Activated T-cell treated with anti-CD3 and anti-CD28 coated beads, Interleukin-2, amount 50 U/mL, for 72 hours (primary cell): Measurements from ENCODE around the gene EFCAB6. TPM values are rescaled to one million over a fixed set of nuclear protein-coding genes. Genes with fewer than 3 reads are reported as not detected.
A peak's percentile ranks its signal among the peaks of the same experiment; 100 is the strongest.

ENCODE experiments used
- ATAC-seq, 2 donors: fragments of 150-1000 bp; cut with Tn5 transposase; replicated peaks in 1 of 2; 2 replicates each; pipeline ENCODE4 v1.10.0; 2021; ENCODE audit warnings: moderate library complexity in 2 of 2, mild to moderate bottlenecking in 1 of 2
- DNase-seq, 2 donors: peaks; one replicate each; pipeline ENCODE4 v3.0.0; 2021 to 2022; ENCODE audit warnings: mixed read lengths in 1 of 2
- H3K27ac Mint-ChIP-seq: one replicate; pipeline ENCODE4 v1.8.0; 2022; ENCODE audit warnings: mild to moderate bottlenecking, moderate library complexity, mixed read lengths
- H3K27me3 Mint-ChIP-seq: one replicate; pipeline ENCODE4 v1.8.0; 2022; ENCODE audit warnings: low read depth, mixed read lengths
- H3K36me3 Mint-ChIP-seq, 2 donors: one replicate each; pipeline ENCODE4 v1.8.0; 2022; ENCODE audit warnings: mixed read lengths in 2 of 2, mild to moderate bottlenecking in 1 of 2; ENCODE audit not compliant: insufficient read depth in 2 of 2
- H3K4me1 Mint-ChIP-seq: one replicate; pipeline ENCODE4 v1.8.0; 2022; ENCODE audit warnings: low read depth, mixed read lengths
- H3K4me3 Mint-ChIP-seq, 2 donors: one replicate each; pipeline ENCODE4 v1.8.0; 2022; ENCODE audit warnings: mild to moderate bottlenecking in 2 of 2, mixed read lengths in 2 of 2, moderate library complexity in 2 of 2
- H3K9me3 Mint-ChIP-seq, 2 donors: one replicate each; pipeline ENCODE4 v1.8.0; 2022; ENCODE audit warnings: mixed read lengths in 2 of 2
- total RNA-seq, 2 donors: library from RNA; stranded (reverse); gene quantifications; one replicate each; pipeline ENCODE4 v1.2.3, GENCODE V29; 2022

Gene EFCAB6
- total RNA-seq, 2 donors from 2014 or later, result 0.19 to 0.70 TPM

- no peaks in the 10 kb centered on the region for H3K4me1 Mint-ChIP-seq
- H3K4me3 Mint-ChIP-seq, result no peak overlapping the region
- no peak overlapping the region for H3K27ac Mint-ChIP-seq
- peaks cover 3 to 14% of the 10 kb centered on the region in 2 donors for H3K9me3 Mint-ChIP-seq
- DNase-seq, result no peak
- ATAC-seq, result no peak
- H3K27me3 Mint-ChIP-seq, result no peaks in the 10 kb centered on the region
- H3K36me3 Mint-ChIP-seq, result peaks cover 2% of the 10 kb centered on the region in 2 donors
Measured at GRCh38 chr22:43491177-43491576, 320.9 kb downstream of the EFCAB6 start.

DNA sequence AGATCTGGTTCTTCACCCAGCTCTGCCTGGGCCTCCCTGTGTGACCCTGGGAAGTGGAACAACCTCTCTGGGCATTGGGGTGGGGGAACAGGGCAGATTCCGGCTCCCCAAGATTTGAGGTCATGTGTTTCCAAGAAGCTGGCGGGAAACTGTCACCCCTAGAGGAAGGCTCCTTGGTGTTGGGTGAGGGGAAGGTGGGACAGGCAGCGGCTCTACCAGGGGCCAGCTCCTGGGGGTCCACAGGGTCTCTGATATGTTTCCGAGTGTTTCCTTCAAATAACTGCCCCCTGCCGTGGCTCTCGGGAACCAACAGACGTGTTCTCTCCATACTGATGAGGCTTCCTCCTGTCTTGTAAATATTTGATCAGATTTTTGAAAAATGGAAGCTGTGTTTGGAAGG lies 321.8 kb downstream of the EFCAB6 start:
- no peaks in the 10 kb centered on the region for H3K27me3 Mint-ChIP-seq
- no peaks in the 10 kb centered on the region for H3K4me1 Mint-ChIP-seq
- no peak overlapping the region for H3K27ac Mint-ChIP-seq
- DNase-seq (no peak), ATAC-seq (no peak)
- peaks cover 2% of the 10 kb centered on the region in 2 donors for H3K36me3 Mint-ChIP-seq
- H3K4me3 Mint-ChIP-seq, result no peak overlapping the region
- peaks cover 3 to 14% of the 10 kb centered on the region in 2 donors for H3K9me3 Mint-ChIP-seq

DNA sequence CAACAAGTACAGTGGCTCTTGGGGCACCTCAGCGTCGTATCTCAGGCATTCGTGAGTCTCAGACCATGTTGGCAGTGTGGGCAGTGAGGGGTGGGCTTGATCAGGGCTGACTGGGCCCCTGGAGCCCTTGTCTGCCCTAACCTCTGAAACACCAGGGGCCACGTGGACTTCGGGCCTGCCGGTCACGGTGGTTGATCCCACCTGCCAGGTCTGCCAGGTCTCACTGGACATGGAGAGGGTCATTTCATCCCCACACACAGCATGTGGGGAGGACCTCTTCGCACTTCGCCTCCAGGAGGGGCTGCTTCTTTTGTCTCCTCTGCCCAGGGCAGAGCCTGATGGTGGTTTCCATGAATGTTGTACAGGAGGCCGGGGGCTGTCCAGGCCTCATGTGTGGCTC lies 323.2 kb downstream of the EFCAB6 start:
- Mint-ChIP-seq H3K9me3 (peaks cover 3 to 9% of the 10 kb centered on the region in 2 donors), H3K27ac (no peak overlapping the region), H3K4me3 (no peak overlapping the region), H3K27me3 (no peaks in the 10 kb centered on the region), H3K36me3 (peaks cover 2% of the 10 kb centered on the region in 2 donors), H3K4me1 (no peaks in the 10 kb centered on the region)
- ATAC-seq (no peak), DNase-seq (no peak)

- ATAC-seq (no peak), DNase-seq (no peak)
- Mint-ChIP-seq H3K4me1 (no peaks in the 10 kb centered on the region), H3K4me3 (no peak overlapping the region), H3K27ac (no peak overlapping the region), H3K27me3 (no peaks in the 10 kb centered on the region), H3K9me3 (peaks cover 3 to 9% of the 10 kb centered on the region in 2 donors), H3K36me3 (peaks cover 2% of the 10 kb centered on the region in 2 donors)
Measured at GRCh38 chr22:43488031-43488866, 323.9 kb downstream of the EFCAB6 start.

DNA sequence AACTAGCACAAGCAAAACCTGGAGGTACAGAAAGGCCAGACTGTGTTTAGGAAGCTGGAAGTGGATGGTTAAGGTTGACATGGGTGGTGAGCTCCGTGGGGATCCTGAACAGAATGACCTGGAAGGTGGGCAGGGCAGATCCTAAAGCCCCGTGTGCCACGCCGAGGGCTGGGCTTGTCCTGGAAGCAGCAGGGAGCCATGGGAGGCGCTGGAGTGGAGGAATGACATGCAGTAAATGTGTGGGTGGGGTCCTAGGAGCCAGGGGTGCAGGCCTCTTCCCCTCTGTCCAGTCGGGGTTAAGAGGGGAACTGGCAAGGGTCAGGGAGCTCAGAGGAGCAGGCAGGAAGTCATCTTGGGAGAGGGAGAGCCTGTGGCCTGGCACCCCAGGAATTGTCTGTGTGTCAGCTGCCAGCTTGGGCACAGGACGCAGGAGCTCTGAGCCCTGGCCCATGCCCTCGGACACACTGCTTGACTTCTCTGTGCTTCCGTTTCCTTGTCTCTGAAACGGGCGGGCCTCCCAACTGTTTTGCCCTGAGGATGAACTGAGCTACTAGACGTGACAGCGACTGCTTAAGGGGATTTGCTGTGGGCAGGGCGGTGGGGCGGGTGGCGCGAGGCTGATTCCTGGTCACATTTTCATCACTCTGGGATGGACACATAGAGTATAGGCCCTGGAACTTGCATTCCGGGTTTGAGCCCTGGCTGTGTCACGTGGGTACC lies 324.6 kb downstream of the EFCAB6 start:
- no peak for DNase-seq
- H3K27ac Mint-ChIP-seq, result no peak overlapping the region
- ATAC-seq, result no peak
- no peak overlapping the region for H3K4me3 Mint-ChIP-seq
- H3K36me3 Mint-ChIP-seq, result peaks cover 2% of the 10 kb centered on the region in 2 donors
- no peaks in the 10 kb centered on the region for H3K4me1 Mint-ChIP-seq
- H3K27me3 Mint-ChIP-seq, result no peaks in the 10 kb centered on the region
- peaks cover 3 to 9% of the 10 kb centered on the region in 2 donors for H3K9me3 Mint-ChIP-seq

DNA sequence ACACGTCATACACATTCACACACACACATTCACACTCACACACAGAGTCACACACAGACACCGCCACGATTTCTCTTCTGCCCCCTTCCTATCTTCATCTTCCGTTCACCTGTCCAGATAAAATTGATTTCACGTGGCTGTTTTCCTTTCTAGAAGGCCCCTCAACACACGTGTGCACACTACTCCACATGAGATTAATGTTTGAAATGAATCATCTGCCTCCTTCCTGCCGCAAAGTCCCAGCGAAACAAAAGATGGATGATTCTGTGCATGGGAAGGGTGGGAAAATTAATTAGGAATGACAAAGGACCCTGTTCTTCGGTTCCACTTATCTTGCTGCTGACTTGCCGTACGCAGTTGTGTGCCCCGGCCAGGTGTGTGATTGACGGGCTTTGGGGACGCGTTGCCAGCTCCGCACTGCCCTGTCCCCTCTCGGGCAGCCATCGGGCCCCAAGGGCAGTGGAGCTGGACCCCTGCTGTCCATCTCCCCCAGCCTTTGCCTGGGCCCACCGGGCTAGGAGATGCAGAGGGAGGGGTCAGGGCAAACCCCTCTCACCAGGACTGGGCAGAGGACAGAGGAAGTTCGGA lies 326.5 kb downstream of the EFCAB6 start:
- no peaks in the 10 kb centered on the region for H3K36me3 Mint-ChIP-seq
- no peak for DNase-seq
- no peaks in the 10 kb centered on the region for H3K9me3 Mint-ChIP-seq
- ATAC-seq, result no peak
- peaks cover 5% of the 10 kb centered on the region for H3K4me1 Mint-ChIP-seq
- no peaks in the 10 kb centered on the region for H3K27me3 Mint-ChIP-seq
- H3K27ac Mint-ChIP-seq, result no peak overlapping the region
- no peak overlapping the region for H3K4me3 Mint-ChIP-seq

DNA sequence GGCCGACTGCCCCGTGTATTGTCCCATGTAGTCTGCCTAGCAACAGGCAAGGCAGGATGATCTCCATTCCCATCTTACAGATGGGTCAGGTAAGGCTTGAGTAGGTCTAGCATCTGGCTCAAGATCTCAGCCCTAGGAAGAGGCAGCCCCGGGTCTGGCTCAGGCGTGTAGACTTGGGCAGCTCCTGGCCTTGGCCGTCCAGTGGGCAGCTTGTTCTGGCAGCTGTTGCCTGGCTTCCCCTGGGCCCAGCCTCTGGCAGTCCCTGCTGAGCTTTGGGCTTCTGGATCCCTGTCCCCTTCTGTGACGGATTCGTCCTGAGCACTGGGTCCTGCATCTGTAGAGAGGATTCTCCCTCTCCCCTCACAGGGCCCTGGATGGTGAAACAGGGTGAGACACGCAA lies 327.9 kb downstream of the EFCAB6 start:
- no peak for ATAC-seq
- H3K4me1 Mint-ChIP-seq, result peaks cover 5% of the 10 kb centered on the region
- no peak overlapping the region for H3K4me3 Mint-ChIP-seq
- no peaks in the 10 kb centered on the region for H3K27me3 Mint-ChIP-seq
- no peak overlapping the region for H3K27ac Mint-ChIP-seq
- no peaks in the 10 kb centered on the region for H3K36me3 Mint-ChIP-seq
- H3K9me3 Mint-ChIP-seq, result no peaks in the 10 kb centered on the region
- DNase-seq, result no peak

- Mint-ChIP-seq H3K4me1 (peaks cover 5% of the 10 kb centered on the region), H3K4me3 (no peak overlapping the region), H3K9me3 (no peaks in the 10 kb centered on the region), H3K27me3 (no peaks in the 10 kb centered on the region), H3K27ac (no peak overlapping the region), H3K36me3 (no peaks in the 10 kb centered on the region)
- ATAC-seq, result no peak
- DNase-seq, result no peak
Measured at GRCh38 chr22:43483669-43484068, 328.4 kb downstream of the EFCAB6 start.

DNA sequence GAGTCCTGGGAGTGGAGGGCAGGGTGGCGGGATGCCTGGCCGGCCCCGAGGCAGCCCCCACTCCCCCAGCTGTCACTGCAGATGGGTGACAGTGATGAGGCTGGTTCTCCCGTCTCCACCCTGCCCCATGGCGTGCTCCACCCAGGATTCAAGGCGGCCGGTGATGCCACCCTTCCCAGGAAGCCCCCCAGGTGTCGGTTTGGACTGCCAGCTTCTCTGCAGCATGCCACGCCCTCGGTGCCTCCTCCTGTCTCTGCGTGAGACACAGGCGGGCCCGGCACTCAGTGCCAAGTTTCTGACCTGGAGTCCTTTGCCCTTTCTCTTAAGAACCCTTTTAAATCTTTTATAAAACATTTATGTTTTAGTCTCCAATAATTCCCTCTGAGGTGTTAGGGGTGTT lies 328.8 kb downstream of the EFCAB6 start:
- no peak for DNase-seq

DNA sequence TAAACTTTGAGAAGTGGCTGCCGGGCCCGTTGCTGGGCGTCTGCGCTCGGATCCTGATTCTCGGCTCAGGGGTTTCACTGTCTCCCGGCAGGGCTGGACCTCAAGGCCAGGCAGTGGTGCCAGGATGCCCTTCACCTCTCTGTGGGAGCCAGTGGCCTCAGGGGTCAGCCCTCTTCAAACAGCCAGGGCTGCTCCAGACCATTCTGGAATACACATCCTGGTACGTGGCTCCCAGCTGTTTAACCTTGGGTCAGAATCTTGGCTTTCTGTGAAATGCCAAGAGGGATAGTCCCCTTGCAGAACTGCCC lies 329.8 kb downstream of the EFCAB6 start:
- DNase-seq (no peak), ATAC-seq (no peak)
- no peaks in the 10 kb centered on the region for H3K36me3 Mint-ChIP-seq
- no peak overlapping the region for H3K27ac Mint-ChIP-seq
- H3K4me3 Mint-ChIP-seq, result no peak overlapping the region
- H3K9me3 Mint-ChIP-seq, result no peaks in the 10 kb centered on the region
- H3K4me1 Mint-ChIP-seq, result peaks cover 5% of the 10 kb centered on the region
- H3K27me3 Mint-ChIP-seq, result no peaks in the 10 kb centered on the region

More for the DNA sequence above, 328.8 kb downstream of the EFCAB6 start:
- Mint-ChIP-seq H3K4me3 (no peak overlapping the region), H3K9me3 (no peaks in the 10 kb centered on the region), H3K36me3 (no peaks in the 10 kb centered on the region), H3K27ac (no peak overlapping the region), H3K27me3 (no peaks in the 10 kb centered on the region), H3K4me1 (peaks cover 5% of the 10 kb centered on the region)
- no peak for ATAC-seq

DNA sequence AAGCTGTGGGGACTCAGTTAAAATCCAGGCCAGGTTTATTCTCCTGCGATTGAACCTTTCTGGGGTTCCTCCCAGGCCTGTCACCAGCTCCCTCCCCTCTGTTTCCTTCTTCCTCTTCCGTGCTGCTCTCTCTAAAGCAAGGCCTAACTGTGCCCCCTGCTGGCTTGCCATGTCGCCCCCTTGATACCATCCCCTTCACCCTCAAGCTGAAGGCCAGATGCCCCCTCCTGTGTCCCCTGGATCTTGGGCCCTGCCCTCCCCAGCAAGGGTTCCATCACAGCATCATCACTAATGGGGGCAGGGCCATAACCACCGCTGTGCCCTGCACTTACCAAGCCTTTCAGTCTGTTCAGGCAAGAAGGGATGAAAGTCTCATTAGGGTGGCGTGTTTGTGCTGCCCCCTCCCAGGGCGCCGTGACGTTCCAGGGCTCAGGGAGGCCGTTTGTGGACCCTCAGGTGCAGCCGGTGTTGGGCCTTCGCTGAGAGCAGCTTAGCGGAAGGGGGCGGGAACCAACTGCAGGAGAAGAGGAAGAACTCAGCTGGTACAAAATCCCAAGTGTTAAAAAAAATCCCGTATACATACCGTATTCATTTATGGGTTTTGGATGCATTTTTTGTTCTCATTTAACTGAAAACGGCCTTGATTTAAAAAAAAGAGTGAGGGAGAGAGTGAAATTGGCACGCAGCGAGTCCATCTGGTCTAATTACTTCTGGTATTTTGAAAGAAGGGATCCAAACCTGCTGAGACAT lies 330.4 kb downstream of the EFCAB6 start:
- peak overlapping the region; percentile 2 for H3K27ac Mint-ChIP-seq
- no peaks in the 10 kb centered on the region for H3K9me3 Mint-ChIP-seq
- DNase-seq, result peak; percentile 16 to 29
- no peaks in the 10 kb centered on the region for H3K27me3 Mint-ChIP-seq
- peak overlapping the region; percentile 34 to 49 for H3K4me3 Mint-ChIP-seq
- peak; percentile 48 to 61 for ATAC-seq
- no peaks in the 10 kb centered on the region for H3K36me3 Mint-ChIP-seq
- H3K4me1 Mint-ChIP-seq, result peaks cover 5% of the 10 kb centered on the region

GRCh38 chr22:43479962-43480361 lies 332.1 kb downstream of the EFCAB6 start:
- Mint-ChIP-seq H3K9me3 (no peaks in the 10 kb centered on the region), H3K4me3 (no peak overlapping the region), H3K4me1 (peaks cover 5% of the 10 kb centered on the region), H3K36me3 (no peaks in the 10 kb centered on the region), H3K27me3 (no peaks in the 10 kb centered on the region), H3K27ac (no peak overlapping the region)
- ATAC-seq, result no peak
- DNase-seq, result no peak
